Measurements from ENCODE around the gene RCAN1. TPM values are rescaled to one million over a fixed set of nuclear protein-coding genes. Genes with fewer than 3 reads are reported as not detected.

RCAN1 gene
- total RNA-seq, 1 experiment from 2014 or later, result 13.5 TPM

GRCh38 chr21:34509151-34509550, 105.8 kb downstream of the RCAN1 start:
- no peaks in the 10 kb centered on the region for H3K27me3 ChIP-seq (ENCODE audit: control insufficient read depth, insufficient read depth, low read length)
- in situ Hi-C loops (cut with HindIII; ENCODE audit: low pct_unique_long_range_greater_than_20kb, low sequenced_read_pairs), result no loop called here
- ChIA-PET CTCF (interaction anchor here (0.7 kb wide), 1 partner anchor 9 kb away, joined by 3 read pairs; no protein-coding TSS in a partner anchor), POLR2A (no interaction called here)
- no peaks in the 10 kb centered on the region for H3K36me3 ChIP-seq (ENCODE audit: control insufficient read depth, insufficient read depth, low read length)
- TF ChIP-seq TCF7L2 (IDR thresholded peaks at IDR 0.05; ENCODE audit: low read depth, low read length) (no peak), CTCF (IDR thresholded peaks at IDR 0.05) (no peak; the same call in 1 of the 2 replicates), POLR2AphosphoS5 (IDR thresholded peaks at IDR 0.05; ENCODE audit: low read depth, low read length) (no peak), SIN3A (IDR thresholded peaks at IDR 0.05; ENCODE audit: borderline replicate concordance, insufficient read depth, low read depth, low read length) (no peak), REST (IDR thresholded peaks at IDR 0.05; ENCODE audit: insufficient read depth in 1 of 2, low read depth in 2 of 2, low read length in 1 of 2) (no peak)
- H3K4me3 ChIP-seq (ENCODE audit: low read depth in 2 of 2, low read length in 2 of 2), result no peak overlapping the region
- no TSS peak for BruUV-seq (replicated peaks)
- no peak overlapping the region for H3K27ac ChIP-seq (ENCODE audit: low read length)
- H3K9me3 ChIP-seq (ENCODE audit: control insufficient read depth, insufficient read depth, low read depth, low read length), result no peaks in the 10 kb centered on the region
- ATAC-seq (no peak), DNase-seq (ENCODE audit: low read depth, low spot score) (no peak)
- intact Hi-C loops (cut with micrococcal nuclease; ENCODE audit: unreplicated experiment), result no loop called here
- no peaks in the 10 kb centered on the region for H3K4me1 ChIP-seq (ENCODE audit: control insufficient read depth, insufficient read depth, low read length)

GRCh38 chr21:34504595-34504994, 110.3 kb downstream of the RCAN1 start:
- ATAC-seq, result no peak
- BruUV-seq (replicated peaks), result no TSS peak
- Histone ChIP-seq H3K27me3 (ENCODE audit: control insufficient read depth, insufficient read depth, low read length) (no peaks in the 10 kb centered on the region), H3K27ac (ENCODE audit: low read length) (no peak overlapping the region), H3K9me3 (ENCODE audit: control insufficient read depth, insufficient read depth, low read depth, low read length) (no peaks in the 10 kb centered on the region), H3K4me1 (ENCODE audit: control insufficient read depth, insufficient read depth, low read length) (no peaks in the 10 kb centered on the region), H3K36me3 (ENCODE audit: control insufficient read depth, insufficient read depth, low read length) (no peaks in the 10 kb centered on the region), H3K4me3 (ENCODE audit: low read depth in 2 of 2, low read length in 2 of 2) (no peak overlapping the region)
- intact Hi-C loops (cut with micrococcal nuclease; ENCODE audit: unreplicated experiment), result no loop called here
- no peak for TF ChIP-seq SIN3A (IDR thresholded peaks at IDR 0.05; ENCODE audit: borderline replicate concordance, insufficient read depth, low read depth, low read length)
- TF ChIP-seq TCF7L2 (IDR thresholded peaks at IDR 0.05; ENCODE audit: low read depth, low read length), result no peak
- no peak for TF ChIP-seq REST (IDR thresholded peaks at IDR 0.05; ENCODE audit: insufficient read depth in 1 of 2, low read depth in 2 of 2, low read length in 1 of 2)
- no peak for TF ChIP-seq POLR2AphosphoS5 (IDR thresholded peaks at IDR 0.05; ENCODE audit: low read depth, low read length)
- no peak for TF ChIP-seq CTCF (IDR thresholded peaks at IDR 0.05)
- in situ Hi-C loops (cut with HindIII; ENCODE audit: low pct_unique_long_range_greater_than_20kb, low sequenced_read_pairs), result no loop called here
- POLR2A ChIA-PET, result no interaction called here
- DNase-seq (ENCODE audit: low read depth, low spot score), result no peak
- CTCF ChIA-PET, result no interaction called here
